ENCODE measurements around the gene PDE4DIP.
"Not testable (repeated sequence)": the region's sequence is repeated elsewhere in the genome, so short reads cannot be mapped to it uniquely, and the experiment has no call there.

PDE4DIP gene

DNA sequence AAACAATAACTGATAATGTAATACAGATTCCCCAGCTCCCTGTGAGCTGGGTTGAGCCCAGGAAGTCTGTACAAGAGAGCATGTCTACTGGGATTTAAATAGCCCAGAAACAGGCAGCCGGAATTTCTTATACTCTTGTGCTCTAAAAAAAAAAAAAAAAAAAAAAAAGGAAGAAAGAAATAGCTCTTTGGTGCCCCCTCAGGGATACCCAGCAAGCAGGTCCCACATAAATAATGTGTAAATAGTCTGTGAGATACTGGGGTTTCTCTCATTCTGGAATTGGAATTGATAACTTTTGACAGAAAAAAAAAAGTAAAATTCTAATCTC is 25.4 kb downstream of the PDE4DIP start:
- not testable (repeated sequence) for DNase-seq (ENCODE audit: low read depth, low spot score)

DNA sequence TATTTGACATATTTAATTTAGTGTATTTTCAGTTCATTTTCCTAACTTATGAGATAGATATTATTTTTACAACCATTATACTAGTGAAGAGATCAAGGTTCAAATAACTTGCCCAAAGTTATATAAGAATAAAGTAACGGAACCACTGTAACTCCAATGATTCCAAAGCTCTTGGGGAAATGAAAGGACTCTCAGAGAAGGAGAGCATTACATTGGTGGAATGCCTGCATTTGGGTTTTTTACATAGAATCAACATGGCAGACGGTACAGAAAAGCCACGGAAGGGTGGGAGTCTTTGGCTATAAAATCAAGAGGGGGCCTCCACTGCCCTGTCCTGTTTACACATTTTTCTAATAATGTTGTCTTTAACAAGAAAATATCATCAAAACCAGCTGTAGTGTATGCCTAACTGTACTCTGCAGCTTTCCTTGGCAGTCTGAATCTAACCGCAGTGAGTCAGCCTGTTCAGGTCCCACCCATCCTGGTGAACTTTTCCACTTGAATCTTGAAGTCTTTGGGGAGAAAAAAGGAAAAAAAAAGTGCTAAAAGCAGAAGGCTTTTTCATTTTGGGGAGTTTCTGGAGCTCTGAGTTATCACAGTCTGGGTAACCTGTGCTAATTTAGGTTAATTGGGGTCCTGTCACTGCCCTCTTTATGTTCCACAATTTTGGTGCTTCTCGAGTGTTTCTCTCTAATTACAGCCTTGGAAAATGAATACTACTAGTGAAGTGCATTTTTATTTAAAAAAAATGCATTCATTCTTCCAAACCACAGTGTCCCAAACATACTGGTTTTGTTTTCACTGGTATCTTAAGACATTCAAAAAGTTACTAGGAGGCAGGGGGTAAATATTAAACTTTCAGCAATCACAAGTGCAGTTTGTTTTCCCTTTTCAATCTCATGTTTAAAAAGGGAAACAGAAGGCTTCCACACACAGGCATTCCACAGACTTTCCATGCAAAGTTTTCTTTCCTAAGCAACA is 30.5 kb downstream of the PDE4DIP start:
- not testable (repeated sequence) for DNase-seq (ENCODE audit: low read depth, low spot score)

DNA sequence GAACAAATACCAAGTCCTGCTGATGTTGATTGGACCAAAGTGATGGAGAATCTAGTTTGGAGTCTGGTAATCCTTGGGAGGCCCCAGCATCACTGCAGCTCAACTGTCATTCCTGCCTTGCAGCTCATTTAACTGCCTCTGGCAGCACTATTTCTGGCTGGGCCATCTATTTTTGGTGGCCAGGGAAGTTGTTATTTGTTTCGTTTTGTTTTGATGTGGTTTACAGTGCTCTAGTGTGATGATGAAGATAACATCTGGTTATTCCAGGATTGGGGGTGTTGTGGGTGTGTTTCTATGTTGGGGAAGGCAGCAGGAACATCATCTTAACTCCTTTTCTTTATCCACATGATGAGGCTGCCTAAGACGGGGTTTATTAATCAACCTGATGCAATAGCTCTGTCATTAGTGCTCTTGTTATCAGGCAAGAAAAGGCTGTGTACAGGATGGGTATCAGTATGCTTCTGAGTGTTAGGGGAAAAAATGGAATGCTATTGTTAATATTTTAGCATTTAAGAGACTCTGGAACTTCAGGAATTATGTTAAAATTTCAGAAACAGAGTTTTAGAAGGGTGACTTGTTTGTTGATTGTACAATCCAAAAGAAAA is 35.7 kb downstream of the PDE4DIP start:
- DNase-seq (ENCODE audit: low read depth, low spot score), result not testable (repeated sequence)

DNA sequence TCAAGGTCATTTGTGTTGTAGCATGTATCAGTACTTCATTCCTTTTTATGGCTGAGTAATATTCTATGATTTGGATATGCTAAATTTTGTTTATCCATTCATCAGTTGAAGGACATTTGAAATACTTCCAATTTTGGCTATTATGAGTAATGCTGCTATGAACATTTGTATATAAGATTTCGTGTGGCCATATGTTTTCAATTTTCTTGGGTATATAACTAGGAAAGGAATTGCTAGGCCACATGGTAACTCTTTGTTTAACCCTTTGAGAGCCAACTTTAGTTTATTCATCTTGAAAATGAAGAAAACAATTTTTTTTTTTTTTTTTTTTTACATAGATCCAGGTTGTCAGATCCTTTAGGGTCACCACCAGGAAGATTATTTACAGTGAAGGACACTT is 37.0 kb downstream of the PDE4DIP start:
- DNase-seq (ENCODE audit: low read depth, low spot score), result not testable (repeated sequence)

DNA sequence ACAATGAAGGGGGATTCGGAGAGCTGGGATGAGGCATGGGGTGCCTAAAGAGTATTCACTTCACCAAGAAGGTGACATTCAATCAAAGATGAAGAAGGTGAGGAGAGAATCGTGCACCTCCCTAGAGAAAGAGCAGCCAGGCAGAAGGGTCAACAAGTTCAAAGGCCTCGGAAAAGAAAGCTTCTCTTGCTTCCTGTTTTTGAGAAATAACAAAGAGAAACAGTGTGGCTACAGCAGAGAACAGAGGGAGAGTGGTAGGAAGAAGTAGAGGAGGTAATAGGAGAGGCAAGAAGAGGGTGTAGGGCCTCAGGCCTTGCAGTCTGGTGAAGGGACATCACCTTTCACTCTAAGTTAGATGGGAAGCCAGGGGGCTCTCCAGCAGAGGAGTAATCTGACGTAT is 41.0 kb downstream of the PDE4DIP start:
- DNase-seq (ENCODE audit: low read depth, low spot score), result not testable (repeated sequence)

DNA sequence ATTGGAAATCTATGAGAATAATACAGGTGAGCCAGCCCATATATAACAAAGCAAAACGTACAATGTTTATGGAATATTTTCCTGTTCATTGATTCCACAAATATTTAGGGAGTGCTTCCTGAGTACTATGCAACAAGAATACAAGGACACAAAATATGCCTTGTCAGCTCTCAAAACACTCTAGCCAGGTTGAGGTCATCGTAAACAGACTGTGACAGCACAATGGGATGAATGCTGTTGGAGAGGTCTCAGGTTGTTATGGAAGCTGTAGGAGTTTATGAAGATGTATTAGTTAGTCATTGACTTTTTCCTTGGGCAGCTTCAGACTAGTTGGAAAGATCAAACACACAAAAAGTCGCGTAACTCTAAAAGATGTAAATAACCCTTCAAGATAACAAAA is 42.1 kb downstream of the PDE4DIP start:
- DNase-seq (ENCODE audit: low read depth, low spot score), result not testable (repeated sequence)

DNA sequence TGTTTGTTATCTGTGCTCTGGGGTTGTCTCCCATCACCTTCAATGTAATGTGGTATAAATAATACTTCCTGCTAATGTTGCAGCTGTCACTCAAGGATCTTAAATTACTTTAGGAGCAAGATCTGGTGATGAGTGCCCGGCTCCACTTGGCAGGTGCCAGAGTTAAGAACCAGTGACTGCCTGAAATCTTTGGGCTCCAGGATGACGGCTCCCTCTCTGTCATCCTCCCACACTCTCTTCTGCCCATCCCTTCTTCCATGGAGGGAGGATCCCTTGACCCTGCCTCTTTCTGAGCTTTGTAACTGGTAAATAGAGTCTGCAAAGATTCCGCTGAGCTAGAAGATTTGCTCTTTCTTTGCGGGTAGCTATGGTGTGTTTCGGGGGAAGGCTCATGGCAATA is 44.4 kb downstream of the PDE4DIP start:
- DNase-seq (ENCODE audit: low read depth, low spot score), result not testable (repeated sequence)

DNA sequence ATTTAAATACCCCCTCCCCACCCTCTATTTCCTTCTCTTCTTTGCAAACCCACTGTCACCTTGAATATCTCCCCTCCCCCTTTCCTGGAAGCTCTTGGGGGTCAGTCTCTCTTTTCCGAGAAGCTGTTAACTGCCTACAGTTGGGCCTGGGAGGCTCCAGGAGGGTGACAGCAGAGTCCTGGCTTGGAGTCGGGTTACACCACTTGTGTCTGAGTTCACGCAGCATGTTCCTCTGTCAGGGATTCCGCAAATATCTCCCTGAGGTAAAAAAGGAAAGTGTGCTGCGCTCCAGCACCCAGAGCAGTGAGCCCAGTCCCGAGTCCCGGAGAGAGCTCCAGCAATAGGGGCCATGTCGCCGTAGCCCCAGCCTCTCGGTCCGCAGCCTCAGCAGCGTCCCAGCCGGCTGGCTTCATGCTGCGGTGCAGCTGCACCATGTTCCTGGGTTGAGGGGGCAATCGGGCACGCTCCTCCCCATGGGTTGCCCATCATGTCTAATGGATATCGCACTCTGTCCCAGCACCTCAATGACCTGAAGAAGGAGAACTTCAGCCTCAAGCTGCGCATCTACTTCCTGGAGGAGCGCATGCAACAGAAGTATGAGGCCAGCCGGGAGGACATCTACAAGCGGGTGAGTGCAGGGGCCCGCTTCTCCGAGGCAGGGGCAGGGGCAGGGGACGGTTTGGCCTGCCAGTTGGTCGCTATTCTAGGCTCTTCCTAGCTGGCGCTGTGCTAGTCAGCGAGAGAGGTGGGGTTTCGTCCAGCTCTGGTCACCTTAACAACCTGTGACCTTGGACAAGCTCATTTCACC is 45.2 kb downstream of the PDE4DIP start:
- DNase-seq (ENCODE audit: low read depth, low spot score), result not testable (repeated sequence)

DNA sequence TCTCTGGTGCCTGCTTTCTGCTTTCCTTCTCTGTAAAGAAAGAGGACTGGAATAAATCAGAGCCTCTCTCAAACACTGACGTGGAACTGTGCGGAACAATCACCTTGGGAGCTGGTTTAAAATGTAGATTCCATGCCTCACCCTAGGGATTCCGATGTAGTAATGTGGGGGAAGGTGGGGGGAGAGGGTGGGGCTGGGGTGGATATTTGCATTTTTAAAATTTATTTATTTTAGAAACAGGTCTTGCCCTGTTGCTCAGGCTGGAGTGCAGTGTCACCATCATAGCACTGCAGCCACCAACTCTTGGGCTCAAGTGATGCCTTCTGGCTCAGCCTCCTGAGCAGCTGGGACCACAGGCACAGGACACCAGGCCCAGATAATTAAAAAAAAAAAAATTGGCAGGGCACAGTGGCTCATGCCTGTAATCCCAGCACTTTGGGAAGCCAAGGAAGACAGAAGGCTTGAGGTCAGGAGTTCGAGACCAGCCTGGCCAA is 45.9 kb downstream of the PDE4DIP start:
- DNase-seq (ENCODE audit: low read depth, low spot score), result not testable (repeated sequence)

DNA sequence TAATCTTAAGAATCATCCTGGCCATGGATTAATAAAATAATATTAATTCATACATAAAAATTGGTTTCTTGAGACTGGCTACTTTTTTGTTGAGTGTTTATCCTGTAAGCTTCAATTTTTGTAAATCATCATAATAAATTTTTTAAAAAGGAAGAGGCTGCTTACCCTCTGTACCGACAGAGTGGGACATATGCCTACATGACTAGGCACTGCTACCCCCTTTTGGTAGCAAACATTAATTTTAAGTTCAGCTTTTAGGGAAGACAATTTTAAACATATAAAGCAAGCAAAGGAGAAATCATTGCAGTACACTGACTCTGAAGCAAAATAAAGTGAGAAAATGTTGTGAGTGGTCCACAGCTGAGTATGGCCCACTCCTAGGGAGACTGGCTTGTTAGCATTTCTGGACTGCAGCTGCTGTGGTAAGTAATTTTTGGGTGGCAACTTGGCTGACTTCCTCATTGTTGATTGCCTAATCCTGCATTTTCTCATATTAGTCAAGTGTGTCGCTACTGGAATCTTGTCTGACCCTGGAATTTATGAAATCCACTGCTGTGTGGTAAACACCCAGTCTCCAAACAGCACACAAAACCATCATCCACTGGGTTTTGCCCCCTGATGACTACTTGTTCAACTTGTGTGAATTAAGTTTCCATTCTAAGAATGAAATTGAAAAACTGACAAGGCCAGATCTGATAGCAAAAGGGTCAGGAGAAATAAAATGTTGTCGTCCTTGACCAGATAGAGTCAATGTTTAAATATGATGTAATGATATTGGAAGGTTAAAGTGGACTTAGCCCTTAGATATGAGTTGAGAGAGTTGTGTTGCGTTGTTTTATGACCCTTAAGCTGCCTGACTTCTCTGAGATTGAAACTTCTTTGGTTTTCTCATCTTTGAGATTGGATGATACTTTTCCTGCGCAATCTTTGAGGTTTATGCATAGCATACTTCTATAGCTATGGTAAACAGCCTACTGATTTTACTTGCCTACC is 50.4 kb downstream of the PDE4DIP start:
- not testable (repeated sequence) for DNase-seq (ENCODE audit: low read depth, low spot score)

DNA sequence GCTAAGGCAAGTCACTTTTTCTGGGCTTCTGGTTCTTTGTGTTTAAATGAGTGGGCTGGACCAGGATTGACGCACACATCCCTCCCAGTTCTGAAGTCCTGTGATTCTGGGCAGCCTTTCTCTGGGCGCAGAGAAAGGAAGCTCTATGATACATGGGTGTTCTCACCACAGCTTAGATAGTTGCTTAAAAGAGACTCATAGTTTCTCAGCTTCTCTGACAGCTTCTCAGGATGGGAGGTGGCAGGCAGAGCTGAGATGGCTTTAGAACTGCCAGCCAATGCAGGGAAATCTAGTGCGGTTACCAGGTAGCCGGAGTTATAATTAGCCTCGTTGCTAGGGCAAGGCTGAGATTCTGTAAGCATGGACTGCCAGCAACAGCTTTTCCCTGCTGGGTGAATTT is 55.8 kb downstream of the PDE4DIP start:
- not testable (repeated sequence) for DNase-seq (ENCODE audit: low read depth, low spot score)

DNA sequence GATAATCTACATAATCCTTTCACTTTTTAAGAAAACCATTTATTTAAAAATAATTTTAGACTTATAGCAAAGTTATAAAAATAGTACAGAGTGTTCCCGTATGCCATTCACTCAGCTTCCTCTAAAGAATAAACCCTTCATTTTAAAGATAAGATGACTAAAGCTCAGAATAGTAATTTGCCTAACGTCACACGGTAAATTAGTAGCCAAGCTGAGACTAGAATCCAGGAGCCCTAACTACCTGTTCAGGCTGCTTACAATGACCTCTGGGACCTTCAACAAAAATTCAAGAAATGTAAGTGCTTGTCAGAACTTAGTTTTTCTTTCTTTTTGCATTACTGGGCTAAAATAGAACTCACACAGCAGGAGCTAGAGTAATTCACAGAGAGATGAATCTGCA is 56.5 kb downstream of the PDE4DIP start:
- not testable (repeated sequence) for DNase-seq (ENCODE audit: low read depth, low spot score)

DNA sequence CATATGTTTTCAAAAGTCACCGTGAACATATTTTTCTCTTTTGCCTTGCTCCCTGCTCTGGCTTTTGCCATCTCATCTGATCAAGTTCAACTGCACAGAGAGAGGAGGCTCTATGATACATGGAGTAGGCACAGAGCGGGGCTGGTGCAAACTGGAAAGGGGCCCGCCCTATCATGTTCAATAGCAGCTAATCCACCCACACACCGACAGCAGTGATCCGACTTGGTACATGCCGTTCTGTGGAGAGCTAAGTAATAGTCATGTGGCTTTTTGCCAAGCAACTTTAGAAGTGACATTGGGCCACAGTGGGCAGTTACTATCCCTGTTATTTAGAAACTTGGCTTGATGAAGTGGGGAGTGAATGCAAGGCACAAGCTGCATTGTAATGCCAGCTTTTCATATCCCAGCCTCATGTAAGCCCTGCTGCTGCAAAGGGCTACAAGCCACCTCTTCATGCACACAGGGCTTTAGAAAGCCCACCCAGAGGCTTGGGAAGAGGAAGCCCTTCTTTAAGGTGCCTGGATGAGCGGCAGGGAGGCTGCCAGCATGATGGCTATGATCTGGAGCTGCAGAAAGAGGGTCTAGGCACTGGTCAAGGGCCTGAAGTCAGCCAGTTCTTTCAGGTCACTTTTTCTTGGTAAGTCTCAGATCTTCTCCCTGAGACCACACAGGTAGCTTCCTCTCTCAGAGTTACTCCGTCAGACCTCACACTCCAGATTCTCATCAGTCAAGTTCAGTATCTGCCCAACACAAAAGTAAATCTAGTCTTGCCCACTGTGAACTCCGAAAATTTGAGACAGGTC is 57.1 kb downstream of the PDE4DIP start:
- DNase-seq (ENCODE audit: low read depth, low spot score), result not testable (repeated sequence)

DNA sequence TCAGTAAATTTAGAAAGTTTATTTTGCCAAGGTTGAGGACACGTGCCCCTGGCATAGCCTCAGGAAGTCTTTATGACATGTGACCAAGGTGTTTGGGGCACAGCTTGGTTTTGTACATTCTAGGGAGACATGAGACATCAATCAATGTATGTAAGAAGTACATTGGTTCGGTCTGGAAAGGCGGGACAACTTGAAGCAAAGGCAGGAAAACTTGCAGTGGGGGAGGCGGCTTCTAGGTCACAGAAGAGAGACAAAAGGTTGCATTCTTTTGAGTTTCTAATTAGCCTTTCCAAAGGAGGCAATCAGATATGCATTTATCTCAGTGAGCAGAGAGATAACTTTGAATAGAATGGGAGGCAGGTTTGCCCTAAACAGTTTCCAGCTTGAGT is 57.7 kb downstream of the PDE4DIP start:
- DNase-seq (ENCODE audit: low read depth, low spot score), result not testable (repeated sequence)

DNA sequence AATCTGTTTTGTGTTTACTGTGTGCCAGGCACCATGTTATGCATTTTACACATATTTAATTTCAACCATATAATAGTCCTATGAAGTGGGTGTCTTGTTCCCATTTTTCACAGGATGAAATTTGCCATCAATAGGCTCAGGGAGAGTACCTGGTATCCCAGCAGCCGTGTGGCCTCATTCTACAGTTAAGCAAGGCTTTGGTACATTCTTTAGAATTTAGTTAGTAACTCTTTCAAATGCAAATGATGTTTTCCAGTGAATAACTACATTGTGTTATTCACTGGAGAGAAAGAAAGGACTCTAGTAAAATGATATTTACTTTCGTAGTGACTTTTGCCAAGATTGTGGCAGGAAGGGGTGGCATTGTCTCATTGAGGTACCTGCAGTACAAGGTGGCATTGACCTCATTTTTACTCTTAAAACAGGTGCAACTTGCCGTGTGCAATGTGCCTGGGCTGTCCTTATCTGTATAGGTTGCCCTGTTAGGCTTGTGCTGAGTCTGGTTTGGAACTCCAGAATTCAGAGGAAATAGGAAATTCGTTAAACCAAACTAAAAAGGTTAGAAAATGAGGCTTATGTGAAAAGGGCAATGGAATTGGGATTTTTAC is 65.1 kb downstream of the PDE4DIP start:
- DNase-seq (ENCODE audit: low read depth, low spot score), result not testable (repeated sequence)

DNA sequence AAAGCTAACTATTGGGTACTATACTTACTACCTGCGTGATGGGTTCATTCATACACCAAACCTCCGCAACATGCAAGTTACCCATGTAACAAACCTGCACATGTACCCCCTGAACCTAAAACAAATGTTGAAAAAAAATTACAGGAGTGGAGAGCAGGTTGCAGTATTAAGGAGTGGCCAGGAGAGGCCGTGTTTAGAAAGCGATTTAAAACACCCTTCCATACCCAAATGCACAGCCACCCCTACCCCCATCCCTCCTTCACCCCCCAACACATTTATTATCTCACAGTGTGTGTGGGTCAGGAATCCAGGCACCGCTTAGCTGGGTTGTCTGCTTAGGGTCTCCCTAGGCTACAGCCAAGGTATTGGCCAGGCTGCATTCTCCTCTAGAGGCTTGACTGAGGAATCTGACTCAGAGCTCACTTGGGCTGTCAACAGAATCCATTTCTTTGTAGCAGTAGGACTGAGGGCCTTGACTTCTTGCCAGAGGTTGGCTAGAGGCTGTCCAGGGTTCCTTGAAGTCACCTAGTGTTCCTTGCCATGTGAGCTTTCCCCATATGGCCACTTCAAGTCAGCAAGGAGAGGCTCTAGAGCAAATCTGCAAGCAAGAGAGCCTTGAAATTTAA is 67.2 kb downstream of the PDE4DIP start:
- DNase-seq (ENCODE audit: low read depth, low spot score), result not testable (repeated sequence)

DNA sequence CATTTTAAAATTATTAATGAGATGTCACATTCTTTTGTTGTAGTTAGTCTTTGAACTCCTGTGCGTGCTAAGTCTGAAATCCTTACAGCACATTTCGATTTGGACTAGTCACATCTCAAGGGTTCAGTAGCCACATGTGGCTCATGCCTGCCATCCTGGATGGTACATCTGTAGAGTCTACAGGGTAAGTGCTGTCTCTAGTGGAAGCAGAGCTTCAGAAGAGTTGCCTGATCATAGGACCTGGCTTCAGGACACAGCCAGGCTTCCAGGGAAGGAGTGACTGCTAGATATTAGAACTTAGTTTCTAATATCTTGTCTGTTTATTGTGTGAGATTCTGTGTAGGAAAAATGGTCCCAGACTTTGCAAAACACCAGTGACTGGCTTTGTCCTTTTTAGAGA is 72.0 kb downstream of the PDE4DIP start:
- DNase-seq (ENCODE audit: low read depth, low spot score), result not testable (repeated sequence)

DNA sequence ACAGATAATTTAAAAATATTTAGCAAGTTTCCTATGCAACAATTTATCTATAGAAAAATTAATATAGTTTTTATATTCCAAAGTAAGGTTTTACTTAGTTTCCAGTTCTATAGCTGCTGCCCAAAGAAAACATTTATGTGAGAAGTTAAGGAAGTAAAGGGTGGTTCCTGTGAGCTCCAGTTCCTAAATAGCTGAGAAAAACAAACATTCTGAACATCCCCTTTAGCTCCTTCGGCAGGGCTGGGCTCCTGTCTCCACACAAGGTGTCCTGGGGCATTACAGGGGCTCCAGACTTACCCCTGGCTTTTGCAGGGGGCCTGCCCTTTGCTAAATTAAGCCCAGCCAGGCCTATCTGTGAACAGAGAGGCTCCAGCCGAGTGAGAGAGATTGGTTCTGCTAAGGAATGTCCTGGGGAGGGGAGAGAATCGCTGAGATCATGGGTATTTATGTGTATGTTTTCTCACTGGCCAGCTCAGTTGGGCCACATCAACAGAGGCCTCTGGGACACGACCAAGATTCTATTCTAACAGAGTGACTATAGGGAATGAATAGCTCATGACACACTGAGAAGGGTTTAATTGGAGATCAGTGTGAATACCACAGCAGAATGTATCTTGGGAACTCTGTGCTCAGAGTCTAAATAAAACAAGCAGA is 72.6 kb downstream of the PDE4DIP start:
- not testable (repeated sequence) for DNase-seq (ENCODE audit: low read depth, low spot score)
